Loucy (cell line): ENCODE data around the gene RIN3.

Experiments used
- EZH2phosphoT487 ChIP-seq: fragments of 200-600 bp; IDR thresholded peaks from 2 replicates; pipeline ENCODE4 v1.6.1; 2018; ENCODE audit warnings: antibody characterized with exemption, mild to moderate bottlenecking, moderate library complexity, borderline replicate concordance
- TF ChIP-seq, protein P1 (sequence below): fragments of 200-600 bp; sonication (generic); conservative IDR thresholded peaks from 2 replicates; pipeline ENCODE4 v1.5.1; 2014; ENCODE audit warnings: mild to moderate bottlenecking, antibody characterized with exemption, low read length

DNA sequence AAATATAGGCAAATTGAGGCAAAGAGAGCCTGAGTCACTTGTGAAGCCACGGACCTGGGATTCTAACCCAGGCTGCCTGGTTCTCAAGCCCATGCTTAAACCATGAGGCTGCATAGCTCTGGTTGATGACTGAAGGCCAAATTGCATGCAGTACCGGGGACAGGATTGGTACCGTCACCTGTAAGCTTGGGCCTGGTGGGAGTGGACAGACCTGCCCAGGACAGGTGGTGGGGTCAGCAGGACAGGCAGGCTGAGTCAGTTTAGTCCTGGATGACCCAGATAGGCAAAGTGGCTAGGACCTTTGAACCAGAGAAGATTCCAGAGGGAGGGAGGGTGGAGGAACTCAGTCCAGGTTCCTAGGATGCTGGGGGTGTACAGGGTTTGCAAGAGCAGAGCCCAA is 25.8 kb downstream of the RIN3 start:
- TF ChIP-seq, protein P1, sequence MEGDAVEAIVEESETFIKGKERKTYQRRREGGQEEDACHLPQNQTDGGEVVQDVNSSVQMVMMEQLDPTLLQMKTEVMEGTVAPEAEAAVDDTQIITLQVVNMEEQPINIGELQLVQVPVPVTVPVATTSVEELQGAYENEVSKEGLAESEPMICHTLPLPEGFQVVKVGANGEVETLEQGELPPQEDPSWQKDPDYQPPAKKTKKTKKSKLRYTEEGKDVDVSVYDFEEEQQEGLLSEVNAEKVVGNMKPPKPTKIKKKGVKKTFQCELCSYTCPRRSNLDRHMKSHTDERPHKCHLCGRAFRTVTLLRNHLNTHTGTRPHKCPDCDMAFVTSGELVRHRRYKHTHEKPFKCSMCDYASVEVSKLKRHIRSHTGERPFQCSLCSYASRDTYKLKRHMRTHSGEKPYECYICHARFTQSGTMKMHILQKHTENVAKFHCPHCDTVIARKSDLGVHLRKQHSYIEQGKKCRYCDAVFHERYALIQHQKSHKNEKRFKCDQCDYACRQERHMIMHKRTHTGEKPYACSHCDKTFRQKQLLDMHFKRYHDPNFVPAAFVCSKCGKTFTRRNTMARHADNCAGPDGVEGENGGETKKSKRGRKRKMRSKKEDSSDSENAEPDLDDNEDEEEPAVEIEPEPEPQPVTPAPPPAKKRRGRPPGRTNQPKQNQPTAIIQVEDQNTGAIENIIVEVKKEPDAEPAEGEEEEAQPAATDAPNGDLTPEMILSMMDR, result no peak
- no peak for TF ChIP-seq EZH2phosphoT487
